ENCODE measurements around the gene LONRF2. TPM values are rescaled to one million over a fixed set of nuclear protein-coding genes. Genes with fewer than 3 reads are reported as not detected.

The LONRF2 gene
- total and polyA plus RNA-seq, 2 of the 13 experiments (the other 11 are each of a cell fraction or from before 2014, with no cell fraction given) = not detected

- no peak for TF ChIP-seq TBL1XR1 (IDR thresholded peaks at IDR 0.05; ENCODE audit: borderline replicate concordance, low read length, partially characterized antibody)
Measured at GRCh38 chr2:100266126-100266525, 56.2 kb downstream of the LONRF2 start (continued).

GRCh38 chr2:100265226-100265625 is 57.1 kb downstream of the LONRF2 start:
- no peak overlapping the region for H3K4me3 ChIP-seq (replicated peaks in 1 of 3; ENCODE audit: insufficient read depth in 1 of 3, low read depth in 2 of 3, low read length in 3 of 3)
- intact Hi-C loops (cut with micrococcal nuclease; ENCODE audit: unreplicated experiment) = no loop called here
- DNase-seq (ENCODE audit: low spot score) (no peak), FAIRE-seq (no peak), ATAC-seq (no peak)
- no peaks in the 10 kb centered on the region for H3K36me3 ChIP-seq (replicated peaks in 1 of 2; ENCODE audit: control insufficient read depth in 1 of 2, insufficient read depth in 2 of 2, low read length in 2 of 2)
- in situ Hi-C loops (cut with HindIII; ENCODE audit: extremely low pct_ligation_motif_present, low pct_unique_long_range_greater_than_20kb) = no loop called here
- no peak overlapping the region for H3K9ac ChIP-seq (ENCODE audit: insufficient read depth, low read depth, low read length)
- POLR2A ChIA-PET = no interaction called here
- H3K27ac ChIP-seq (ENCODE audit: extremely low read length, insufficient read depth, low read length) = no peak overlapping the region
- H2AFZ ChIP-seq (ENCODE audit: low read length) = no peak overlapping the region
- TF ChIP-seq ZNF501 (CRISPR knock-in tag; IDR thresholded peaks at IDR 0.05) (no peak), HHEX (CRISPR knock-in tag; IDR thresholded peaks at IDR 0.05) (no peak)
- WGBS (ENCODE audit: low lambda C conversion rate) = 11% methylated on average over 9 of the region's 9 CpGs
- H3K9me3 ChIP-seq (ENCODE audit: low read length) = no peaks in the 10 kb centered on the region
- CTCF ChIA-PET (ENCODE audit: low intra/inter-chr PET ratio, low total read pairs) = no interaction called here
- BruUV-seq (replicated peaks) = no TSS peak
- H3K79me2 ChIP-seq (ENCODE audit: insufficient read depth, low read length) = no peaks in the 10 kb centered on the region
- no peaks in the 10 kb centered on the region for H4K20me1 ChIP-seq (ENCODE audit: insufficient read depth, low read length)
- H3K4me1 ChIP-seq (ENCODE audit: insufficient read depth, low read length) = peaks cover 11% of the 10 kb centered on the region
- H3K4me2 ChIP-seq (ENCODE audit: low read depth, low read length) = no peak overlapping the region
- peaks cover 0 to 4% of the 10 kb centered on the region in 2 experiments; a peak in 2 of 5 replicates for H3K27me3 ChIP-seq (ENCODE audit: control insufficient read depth in 1 of 2, insufficient read depth in 2 of 2, low read length in 2 of 2)

GRCh38 chr2:100264651-100265050 is 57.6 kb downstream of the LONRF2 start:
- DNase-seq (ENCODE audit: low spot score) (no peak), FAIRE-seq (no peak), ATAC-seq (no peak)
- H3K27me3 ChIP-seq (ENCODE audit: control insufficient read depth in 1 of 2, insufficient read depth in 2 of 2, low read length in 2 of 2) = peaks cover 0 to 4% of the 10 kb centered on the region in 2 experiments; a peak in 2 of 5 replicates
- no peaks in the 10 kb centered on the region for H3K79me2 ChIP-seq (ENCODE audit: insufficient read depth, low read length)
- H3K4me1 ChIP-seq (ENCODE audit: insufficient read depth, low read length) = peaks cover 5% of the 10 kb centered on the region
- in situ Hi-C loops (cut with HindIII; ENCODE audit: extremely low pct_ligation_motif_present, low pct_unique_long_range_greater_than_20kb) (loop anchor here (5.0 kb wide), 1 partner anchor 118 kb away; no protein-coding TSS in a partner anchor), intact Hi-C loops (cut with micrococcal nuclease; ENCODE audit: unreplicated experiment) (loop anchor here (5.0 kb wide), 1 partner anchor 447 kb away; no protein-coding TSS in a partner anchor)
- H2AFZ ChIP-seq (ENCODE audit: low read length) = no peak overlapping the region
- 0% methylated on average over 2 of the region's 4 CpGs for WGBS (ENCODE audit: low lambda C conversion rate)
- CTCF ChIA-PET (ENCODE audit: low intra/inter-chr PET ratio, low total read pairs) = no interaction called here
- POLR2A ChIA-PET = no interaction called here
- TF ChIP-seq FOSL1 (CRISPR knock-in tag; IDR thresholded peaks at IDR 0.05; ENCODE audit: borderline replicate concordance) (no peak), ZBTB39 (CRISPR knock-in tag; IDR thresholded peaks at IDR 0.05) (no peak), THRA (CRISPR knock-in tag; IDR thresholded peaks at IDR 0.05; ENCODE audit: borderline replicate concordance) (no peak), ZIK1 (CRISPR knock-in tag; IDR thresholded peaks at IDR 0.05; ENCODE audit: borderline replicate concordance, low read depth) (no peak)
- H3K4me2 ChIP-seq (ENCODE audit: low read depth, low read length) = no peak overlapping the region
- BruUV-seq (replicated peaks) = no TSS peak
- H3K9ac ChIP-seq (ENCODE audit: insufficient read depth, low read depth, low read length) = no peak overlapping the region
- H3K4me3 ChIP-seq (replicated peaks in 1 of 3; ENCODE audit: insufficient read depth in 1 of 3, low read depth in 2 of 3, low read length in 3 of 3) = no peak overlapping the region
- H4K20me1 ChIP-seq (ENCODE audit: insufficient read depth, low read length) = no peaks in the 10 kb centered on the region
- H3K36me3 ChIP-seq (replicated peaks in 1 of 2; ENCODE audit: control insufficient read depth in 1 of 2, insufficient read depth in 2 of 2, low read length in 2 of 2) = no peaks in the 10 kb centered on the region
- no peaks in the 10 kb centered on the region for H3K9me3 ChIP-seq (ENCODE audit: low read length)
- no peak overlapping the region for H3K27ac ChIP-seq (ENCODE audit: extremely low read length, insufficient read depth, low read length)
